Astrocyte (in vitro differentiated cells and primary cell): Measurements from ENCODE around the gene AKT3.

ENCODE experiments used
- EZH2 ChIP-seq: IDR thresholded peaks from 2 replicates; pipeline ENCODE4 v1.6.1; 2012; ENCODE audit warnings: mild to moderate bottlenecking, low read length, inconsistent platforms; ENCODE audit not compliant: insufficient read depth
- TF ChIP-seq, protein P1 (sequence below): IDR thresholded peaks from 2 replicates; pipeline ENCODE4 v1.5.1; 2011; ENCODE audit warnings: low read depth, mild to moderate bottlenecking, inconsistent platforms, low read length, moderate library complexity; ENCODE audit not compliant: insufficient read depth

DNA sequence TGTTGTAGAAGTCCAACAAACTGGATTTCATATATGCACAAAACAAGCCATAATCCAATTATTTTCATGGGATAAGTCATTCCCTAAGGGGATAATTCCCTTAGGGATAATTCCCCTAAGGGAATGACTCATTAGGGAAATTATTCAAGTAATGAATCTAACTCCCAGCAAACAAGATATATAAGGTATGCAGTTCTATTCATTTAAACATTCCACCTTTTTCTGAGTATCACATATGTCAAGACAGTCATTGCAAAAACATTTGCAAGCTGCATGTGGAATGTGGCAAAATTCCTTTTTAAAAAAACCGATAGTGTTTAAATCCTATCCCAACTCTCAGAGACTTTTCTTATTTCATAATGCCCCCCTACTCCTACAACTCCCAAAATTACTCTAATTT, 131.2 kb downstream of the AKT3 start:
- TF ChIP-seq, protein P1, sequence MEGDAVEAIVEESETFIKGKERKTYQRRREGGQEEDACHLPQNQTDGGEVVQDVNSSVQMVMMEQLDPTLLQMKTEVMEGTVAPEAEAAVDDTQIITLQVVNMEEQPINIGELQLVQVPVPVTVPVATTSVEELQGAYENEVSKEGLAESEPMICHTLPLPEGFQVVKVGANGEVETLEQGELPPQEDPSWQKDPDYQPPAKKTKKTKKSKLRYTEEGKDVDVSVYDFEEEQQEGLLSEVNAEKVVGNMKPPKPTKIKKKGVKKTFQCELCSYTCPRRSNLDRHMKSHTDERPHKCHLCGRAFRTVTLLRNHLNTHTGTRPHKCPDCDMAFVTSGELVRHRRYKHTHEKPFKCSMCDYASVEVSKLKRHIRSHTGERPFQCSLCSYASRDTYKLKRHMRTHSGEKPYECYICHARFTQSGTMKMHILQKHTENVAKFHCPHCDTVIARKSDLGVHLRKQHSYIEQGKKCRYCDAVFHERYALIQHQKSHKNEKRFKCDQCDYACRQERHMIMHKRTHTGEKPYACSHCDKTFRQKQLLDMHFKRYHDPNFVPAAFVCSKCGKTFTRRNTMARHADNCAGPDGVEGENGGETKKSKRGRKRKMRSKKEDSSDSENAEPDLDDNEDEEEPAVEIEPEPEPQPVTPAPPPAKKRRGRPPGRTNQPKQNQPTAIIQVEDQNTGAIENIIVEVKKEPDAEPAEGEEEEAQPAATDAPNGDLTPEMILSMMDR: no peak
- TF ChIP-seq EZH2: no peak
